Sigmoid colon (tissue), 7 donors: ENCODE results near the gene LSMEM2. TPM values are rescaled to one million over a fixed set of nuclear protein-coding genes. Genes with fewer than 3 reads are reported as not detected.

Experiments
- DNase-seq: peaks from one replicate; pipeline ENCODE4 v3.0.0-alpha.2; 2019
- H3K27ac ChIP-seq, 4 donors: fragments of 200-600 bp; sonication (generic); one replicate each; pipeline ENCODE4 v1.5.1; 2016 to 2019; ENCODE audit warnings: mild to moderate bottlenecking in 1 of 4
- H3K27me3 ChIP-seq, 3 donors: fragments of 200-600 bp; sonication (generic); one replicate each; pipeline ENCODE4 v1.5.1; 2019; ENCODE audit warnings: mild to moderate bottlenecking in 1 of 3
- H3K36me3 ChIP-seq, 4 donors: fragments of 200-600 bp; sonication (generic); one replicate each; pipeline ENCODE4 v1.5.1; 2016 to 2019
- H3K4me1 ChIP-seq, 4 donors: fragments of 200-600 bp; sonication (generic); one replicate each; pipeline ENCODE4 v1.5.1; 2017 to 2019
- H3K4me3 ChIP-seq, 4 donors: fragments of 200-600 bp; sonication (generic); one replicate each; pipeline ENCODE4 v1.5.1; 2017 to 2019; ENCODE audit warnings: mild to moderate bottlenecking in 2 of 4, moderate library complexity in 1 of 4
- H3K9me3 ChIP-seq, 4 donors: fragments of 200-600 bp in 3 of 4; sonication (generic) in 3 of 4; one replicate each; pipeline versions ENCODE4 v1.5.1 to v1.6.1; 2013 to 2019
- CTCF ChIP-seq, 4 experiments: fragments of 450-650 bp in 3 of 4; fragments of 200-600 bp in 1 of 4; IDR thresholded peaks; one replicate each; pipeline ENCODE4 v1.5.1; 2016 to 2019; ENCODE audit warnings: antibody characterized with exemption in 4 of 4, mild to moderate bottlenecking in 3 of 4, moderate library complexity in 2 of 4
- EP300 ChIP-seq, 4 donors: sonication (generic); formaldehyde crosslinking; IDR thresholded peaks; one replicate each; pipeline ENCODE4 v1.6.1; 2017; ENCODE audit warnings: antibody characterized with exemption in 4 of 4
- POLR2A ChIP-seq, 2 donors: fragments of 450-650 bp; IDR thresholded peaks; one replicate each; pipeline ENCODE4 v1.6.1; 2016; ENCODE audit warnings: antibody characterized with exemption in 2 of 2, mild to moderate bottlenecking in 2 of 2, moderate library complexity in 2 of 2
- POLR2AphosphoS5 ChIP-seq, 4 donors: sonication (generic); formaldehyde crosslinking; IDR thresholded peaks; one replicate each; pipeline ENCODE4 v1.6.1; 2017; ENCODE audit warnings: antibody characterized with exemption in 4 of 4
- WGBS, 2 donors: extraction: QIAGEN DNeasy Blood & Tissue Kit; methylation state at CpG; one replicate each; pipeline ENCODE4 v1.1.7; 2013; 5-methylcytosine and 5-hydroxymethylcytosine counted together
- intact Hi-C: fragments of 100-400 bp; cut with DNase I; formaldehyde crosslinking; loops from one replicate; pipeline ENCODE4 v1.15.1; 2023
- polyA plus RNA-seq, 3 donors: library from polyadenylated mRNA; stranded (reverse); fragments of 200-250 nt; gene quantifications; one replicate each; pipeline ENCODE4 v1.2.3, GENCODE V29; 2013
- total RNA-seq, 4 donors: library from RNA; depleted of rRNA; stranded (reverse); fragments of >200 nt; gene quantifications; one replicate each; pipeline ENCODE4 v1.1.0, GENCODE V29; 2016
- donor health status: healthy with polysubstance abuse.
- donor health status: Bipolar disorder and iron deficiency.
- donor health status: healthy.

LSMEM2 gene
- total and polyA plus RNA-seq, 7 donors: 0.13 to 0.46 TPM; not detected in 5

- Histone ChIP-seq H3K4me3 (no peak overlapping the region), H3K36me3 (peaks cover 0 to 45% (median 6%) of the 10 kb centered on the region in 4 donors), H3K27me3 (no peaks in the 10 kb centered on the region), H3K27ac (peak overlapping the region; percentile 6 to 45 (median 22)), H3K9me3 (no peaks in the 10 kb centered on the region), H3K4me1 (peaks cover 0 to 48% (median 45%) of the 10 kb centered on the region in 4 donors)
- intact Hi-C loops: no loop called here
- WGBS, 2 donors: 30 to 64% methylated on average over 6 of the region's 6 CpGs
- TF ChIP-seq POLR2AphosphoS5 (IDR thresholded peaks at IDR 0.05) (no peak), CTCF (IDR thresholded peaks at IDR 0.05) (no peak), POLR2A (IDR thresholded peaks at IDR 0.05) (no peak), EP300 (IDR thresholded peaks at IDR 0.05) (no peak)
- DNase-seq: no peak
Measured at GRCh38 chr3:50317300-50317699, 38.4 kb downstream of the LSMEM2 start.

- DNase-seq: no peak
- intact Hi-C loops: no loop called here
- peak overlapping the region in 2 of 4 donors; percentile 31 to 45 for H3K27ac ChIP-seq
- H3K9me3 ChIP-seq: no peaks in the 10 kb centered on the region
- no peaks in the 10 kb centered on the region for H3K27me3 ChIP-seq
- peaks cover 0 to 45% (median 6%) of the 10 kb centered on the region in 4 donors for H3K36me3 ChIP-seq
- H3K4me1 ChIP-seq: peaks cover 0 to 56% (median 52%) of the 10 kb centered on the region in 4 donors
- H3K4me3 ChIP-seq: no peak overlapping the region
- 82 to 85% methylated on average over 11 of the region's 11 CpGs for WGBS, 2 donors
- TF ChIP-seq CTCF (IDR thresholded peaks at IDR 0.05): no peak
- TF ChIP-seq POLR2AphosphoS5 (IDR thresholded peaks at IDR 0.05): no peak
- no peak for TF ChIP-seq POLR2A (IDR thresholded peaks at IDR 0.05)
- no peak for TF ChIP-seq EP300 (IDR thresholded peaks at IDR 0.05)
Measured at GRCh38 chr3:50318163-50318562, 39.3 kb downstream of the LSMEM2 start.

- peak overlapping the region in 2 of 4 donors; percentile 13 to 30 for H3K27ac ChIP-seq
- H3K9me3 ChIP-seq: no peaks in the 10 kb centered on the region
- H3K4me1 ChIP-seq: peaks cover 0 to 56% (median 52%) of the 10 kb centered on the region in 4 donors
- TF ChIP-seq CTCF (IDR thresholded peaks at IDR 0.05) (no peak), EP300 (IDR thresholded peaks at IDR 0.05) (no peak), POLR2A (IDR thresholded peaks at IDR 0.05) (no peak), POLR2AphosphoS5 (IDR thresholded peaks at IDR 0.05) (no peak)
- intact Hi-C loops: no loop called here
- no peak overlapping the region for H3K4me3 ChIP-seq
- DNase-seq: no peak
- peaks cover 0 to 45% (median 6%) of the 10 kb centered on the region in 4 donors for H3K36me3 ChIP-seq
- no peaks in the 10 kb centered on the region for H3K27me3 ChIP-seq
- WGBS, 2 donors: 73 to 75% methylated on average over 10 of the region's 10 CpGs
Measured at GRCh38 chr3:50318615-50319014, 39.7 kb downstream of the LSMEM2 start.

GRCh38 chr3:50319181-50319893 is 40.5 kb downstream of the LSMEM2 start:
- peak overlapping the region in 2 of 4 donors; percentile 72 to 84 for H3K4me3 ChIP-seq
- DNase-seq: no peak
- TF ChIP-seq CTCF (IDR thresholded peaks at IDR 0.05) (no peak), POLR2AphosphoS5 (IDR thresholded peaks at IDR 0.05) (no peak), EP300 (IDR thresholded peaks at IDR 0.05) (no peak), POLR2A (IDR thresholded peaks at IDR 0.05) (no peak)
- intact Hi-C loops: no loop called here
- no peaks in the 10 kb centered on the region for H3K9me3 ChIP-seq
- 90 to 91% methylated on average over 16 of the region's 16 CpGs for WGBS, 2 donors
- no peaks in the 10 kb centered on the region for H3K27me3 ChIP-seq
- peaks cover 0 to 45% (median 6%) of the 10 kb centered on the region in 4 donors for H3K36me3 ChIP-seq
- H3K4me1 ChIP-seq: peaks cover 0 to 61% (median 55%) of the 10 kb centered on the region in 4 donors
- peak overlapping the region in 3 of 4 donors; percentile 13 to 92 (median 30) for H3K27ac ChIP-seq
